Measurements from ENCODE around the gene EPHA8. TPM values are rescaled to one million over a fixed set of nuclear protein-coding genes. Genes with fewer than 3 reads are reported as not detected.

Gene EPHA8
- total RNA-seq: not detected in 2 replicates

DNA sequence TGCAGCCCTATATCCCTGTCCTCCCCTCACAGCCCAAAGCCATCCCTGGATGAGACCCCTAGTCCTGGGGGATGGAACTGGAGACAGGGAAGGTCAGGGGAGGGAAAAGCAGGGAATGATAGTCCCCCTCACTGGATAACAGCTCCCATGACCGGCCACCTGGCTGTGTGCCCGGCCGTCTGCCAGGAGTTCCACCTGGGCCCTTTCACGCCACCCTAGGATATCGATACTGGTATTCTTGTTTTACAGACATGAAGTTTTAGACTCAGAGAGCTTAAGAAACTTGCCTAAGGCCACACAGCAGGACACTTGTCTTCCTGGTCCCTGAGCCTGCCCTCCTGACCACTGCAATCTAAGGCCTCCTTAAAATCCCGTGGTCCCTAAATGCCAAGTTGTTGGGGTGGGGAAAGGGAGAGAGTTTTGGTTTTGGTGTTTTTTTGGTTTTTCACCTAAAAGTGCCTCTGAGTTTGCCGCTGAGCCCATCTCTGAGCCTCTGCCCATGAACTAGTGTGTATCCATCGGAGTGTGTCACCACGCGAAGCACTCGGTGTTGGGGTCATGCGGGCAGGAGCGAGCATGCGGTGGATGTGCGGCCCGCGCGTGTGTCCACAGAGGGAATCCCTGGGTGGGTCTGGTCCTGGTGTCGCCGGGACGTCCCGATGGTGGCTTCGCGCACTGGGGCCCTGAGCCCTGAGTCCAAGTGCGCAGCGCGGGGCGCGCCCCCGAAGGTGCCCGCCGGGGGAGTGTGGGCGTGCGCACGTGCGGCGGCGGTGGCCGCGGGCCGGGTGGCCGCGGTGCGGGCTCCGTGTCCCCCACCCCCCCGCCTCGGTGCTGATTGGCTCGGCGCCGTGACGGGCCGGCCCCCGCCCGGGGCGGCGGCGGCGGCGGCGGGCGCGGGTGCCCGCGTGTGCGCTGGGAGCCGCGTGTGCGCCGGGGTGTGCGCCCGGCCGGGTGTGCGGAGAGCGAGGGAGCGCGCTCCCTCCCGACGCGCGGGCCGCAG is at the start of gene EPHA8:
Gene EPHA8, plus strand, starts transcription at position 906 of the 1,000 bp plus-strand sequence. CDS start 147 bp downstream, outside the sequence.

DNA sequence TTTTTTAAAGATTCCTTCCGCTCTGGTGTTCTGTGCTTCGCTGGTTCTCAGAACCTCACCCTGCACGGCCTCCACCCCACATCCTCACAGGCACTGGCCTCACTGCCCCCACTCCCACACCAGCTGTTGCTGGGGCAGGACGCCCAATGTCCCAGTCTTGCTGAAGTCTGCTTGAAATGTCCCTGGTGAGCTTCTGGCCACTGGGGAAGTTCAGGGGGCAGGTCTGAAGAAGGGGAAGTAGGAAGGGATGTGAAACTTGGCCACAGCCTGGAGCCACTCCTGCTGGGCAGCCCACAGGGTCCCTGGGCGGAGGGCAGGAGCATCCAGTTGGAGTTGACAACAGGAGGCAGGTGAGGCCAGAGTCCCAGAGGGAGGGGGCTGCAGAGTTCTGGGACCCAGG is 73.1 kb downstream of the EPHA8 start, which contains the start of gene C1QA:
Gene C1QA, plus strand, starts transcription at position 276 of the 400 bp plus-strand sequence. CDS start 989 bp downstream, outside the sequence.

DNA sequence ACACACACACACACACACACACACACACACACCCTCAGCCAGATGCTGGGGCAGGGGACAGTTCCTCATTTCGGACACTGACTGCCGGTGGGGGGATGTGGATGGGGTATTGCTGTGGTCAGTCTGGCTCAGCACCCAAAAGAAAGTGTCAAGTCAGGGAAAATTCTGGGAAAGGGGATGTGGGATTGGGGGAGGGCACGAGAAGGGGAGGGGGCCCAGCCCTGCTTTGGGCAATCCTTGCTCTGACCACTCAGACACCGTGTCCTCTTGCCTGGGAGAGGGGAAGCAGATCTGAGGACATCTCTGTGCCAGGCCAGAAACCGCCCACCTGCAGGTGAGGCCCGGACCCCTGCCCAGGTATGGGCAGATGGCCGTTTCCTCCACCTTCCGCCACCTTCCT is 80.1 kb downstream of the EPHA8 start, which contains the start of gene C1QC:
Gene C1QC, plus strand, starts transcription at position 253 of the 400 bp plus-strand sequence. CDS start 391 bp downstream, outside the sequence.

DNA sequence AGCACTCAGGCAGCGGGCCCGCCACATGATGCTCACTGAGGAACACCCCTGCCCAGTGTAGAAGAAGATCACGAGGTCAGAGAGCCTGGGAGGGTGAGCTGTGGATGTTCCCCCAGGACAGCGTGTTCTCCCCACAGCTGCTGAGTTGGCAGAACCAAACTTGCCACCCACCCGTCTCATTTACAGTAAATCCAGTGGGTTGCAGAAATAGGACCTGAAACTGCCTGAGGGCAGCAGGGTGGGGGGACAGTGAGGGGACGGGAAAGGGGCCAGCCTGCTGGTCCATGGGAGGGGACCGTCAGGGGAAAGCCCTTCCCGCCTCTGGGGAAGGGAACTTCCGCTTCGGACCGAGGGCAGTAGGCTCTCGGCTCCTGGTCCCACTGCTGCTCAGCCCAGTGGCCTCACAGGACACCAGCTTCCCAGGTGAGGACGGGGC is 89.6 kb downstream of the EPHA8 start, which contains the start of gene C1QB:
Gene C1QB, plus strand, starts transcription at position 356 of the 436 bp plus-strand sequence. CDS start 6,227 bp downstream, outside the sequence.

Small RNA genes within 50 kb of the gene (small RNA-seq; reads per million reads assigned to genes)
- gene MIR6127: not detected

Other genes with a start within 250 kb of the EPHA8 start
- gene ZBTB40, start 111.6 kb upstream of the EPHA8 start, total RNA-seq: 12.0 and 17.4 TPM in 2 replicates
- not detected in 2 replicates for gene C1QA, start 73.1 kb downstream of the EPHA8 start, total RNA-seq
- gene C1QC, start 80.1 kb downstream of the EPHA8 start, total RNA-seq: not detected in 2 replicates
- not detected in 2 replicates for gene C1QB, start 89.7 kb downstream of the EPHA8 start, total RNA-seq
- 1.3 and 4.3 TPM in 2 replicates for gene EPHB2, start 147.3 kb downstream of the EPHA8 start, total RNA-seq